ENCODE data around the gene CYP2U1.
"Not testable (repeated sequence)": the region's sequence is repeated elsewhere in the genome, so short reads cannot be mapped to it uniquely, and the experiment has no call there.

The CYP2U1 gene

GRCh38 chr4:107901213-107901934 is 30.0 kb upstream of the CYP2U1 start:
- DNase-seq (ENCODE audit: low read depth): no peak
- no peak overlapping the region for H3K4me3 ChIP-seq (ENCODE audit: control insufficient read depth, low read depth, low read length)
- TF ChIP-seq CTCF (IDR thresholded peaks at IDR 0.05; ENCODE audit: control insufficient read depth, insufficient read depth, low read depth, low read length, missing control alignments): no peak

- DNase-seq (ENCODE audit: low read depth): no peak
- H3K4me3 ChIP-seq (ENCODE audit: control insufficient read depth, low read depth, low read length): no peak overlapping the region
- no peak for TF ChIP-seq CTCF (IDR thresholded peaks at IDR 0.05; ENCODE audit: control insufficient read depth, insufficient read depth, low read depth, low read length, missing control alignments)
Observed at GRCh38 chr4:107902715-107903114, 28.6 kb upstream of the CYP2U1 start.

- not testable (repeated sequence) for H3K4me3 ChIP-seq (ENCODE audit: control insufficient read depth, low read depth, low read length); DNase-seq (ENCODE audit: low read depth)
Observed at GRCh38 chr4:107905082-107905481, 26.3 kb upstream of the CYP2U1 start.

- H3K4me3 ChIP-seq (ENCODE audit: control insufficient read depth, low read depth, low read length): no peak overlapping the region
Observed at GRCh38 chr4:107906458-107907100, 24.8 kb upstream of the CYP2U1 start.

GRCh38 chr4:107908377-107908776 is 23.0 kb upstream of the CYP2U1 start:
- no peak for TF ChIP-seq CTCF (IDR thresholded peaks at IDR 0.05; ENCODE audit: control insufficient read depth, insufficient read depth, low read depth, low read length, missing control alignments)
- no peak for DNase-seq (ENCODE audit: low read depth)
- H3K4me3 ChIP-seq (ENCODE audit: control insufficient read depth, low read depth, low read length): no peak overlapping the region

More at GRCh38 chr4:107906458-107907100, 24.8 kb upstream of the CYP2U1 start:
- TF ChIP-seq CTCF (IDR thresholded peaks at IDR 0.05; ENCODE audit: control insufficient read depth, insufficient read depth, low read depth, low read length, missing control alignments): no peak
- DNase-seq (ENCODE audit: low read depth): no peak

GRCh38 chr4:107913283-107913899 is 18.0 kb upstream of the CYP2U1 start:
- DNase-seq (ENCODE audit: low read depth): peak; percentile 50
- TF ChIP-seq CTCF (IDR thresholded peaks at IDR 0.05; ENCODE audit: control insufficient read depth, insufficient read depth, low read depth, low read length, missing control alignments): peak; percentile 61
- H3K4me3 ChIP-seq (ENCODE audit: control insufficient read depth, low read depth, low read length): no peak overlapping the region

GRCh38 chr4:107915220-107915619 is 16.1 kb upstream of the CYP2U1 start:
- H3K4me3 ChIP-seq (ENCODE audit: control insufficient read depth, low read depth, low read length): no peak overlapping the region
- no peak for DNase-seq (ENCODE audit: low read depth)
- no peak for TF ChIP-seq CTCF (IDR thresholded peaks at IDR 0.05; ENCODE audit: control insufficient read depth, insufficient read depth, low read depth, low read length, missing control alignments)

Data from AG09309 (cell line).